Heart left ventricle (tissue), 13 donors: ENCODE results near the gene EXOC2.

ENCODE experiments used
- CTCF ChIP-seq, 12 donors: fragments of 200-600 bp; sonication (generic) in 4 of 12; IDR thresholded peaks; one replicate each; pipeline versions ENCODE4 v1.5.0 to v1.8.0; 2018 to 2022; ENCODE audit warnings: antibody characterized with exemption in 12 of 12, mild to moderate bottlenecking in 5 of 12
- POLR2A ChIP-seq, 2 donors: fragments of 450-650 bp; IDR thresholded peaks; one replicate each; pipeline ENCODE4 v1.6.1; 2017; ENCODE audit warnings: antibody characterized with exemption in 2 of 2, mild to moderate bottlenecking in 2 of 2, moderate library complexity in 2 of 2
- donor health status: ischemic (EF 13 %, LVEDD 7.1; RV severe dilation, severe dysfunction).
- donor health status: DM: no; HTN: yes; CAD: no.
- donor health status: DM: no; HTN: no; CAD: no.
- donor health status: ischemic (EF 25% LVEDD 6.9; RV normal size, moderate dysfunction).
- donor health status: ischemic (EF 25% LVEDD 5.7; RV mildly dilated, moderate dysfunction).
- donor health status: ischemic (EF 35%, LVEDD 5.7; RV mildly dilated, moderate dysfunction).
- donor health status: nonischemic (EF 11% LVEDD 7.7; RV severe dilation, severe dysfunction).
- donor health status: DM: yes; HTN: yes; CAD: no.
- donor health status: PGD.
- donor health status: ischemic (EF 29% LVEDD 5.4; RV normal size, mild dysfunction).
- donor health status: nonischemic (EF 23%, LVEDD 6.1; RV moderate dilation, normal function).

- no peak for TF ChIP-seq POLR2A (IDR thresholded peaks at IDR 0.05)
- TF ChIP-seq CTCF (IDR thresholded peaks at IDR 0.05), result no peak
Observed at GRCh38 chr6:466564-466963, 226.4 kb downstream of the EXOC2 start.
